ENCODE measurements around the gene BRF1. TPM values are rescaled to one million over a fixed set of nuclear protein-coding genes. Genes with fewer than 3 reads are reported as not detected.

Gene BRF1
- total and polyA plus RNA-seq, 2 donors (not counting 1 experiment from before 2014, with no cell fraction given), result 7.4 to 33.4 TPM

- Histone ChIP-seq H4K20me1 (ENCODE audit: control insufficient read depth, extremely low read depth, insufficient read depth, low read length) (no peaks in the 10 kb centered on the region), H3K9me3 (ENCODE audit: control insufficient read depth, insufficient read depth, low read depth, low read length) (no peaks in the 10 kb centered on the region), H3K4me1 (ENCODE audit: control insufficient read depth, extremely low read depth, insufficient read depth, low read length) (no peaks in the 10 kb centered on the region), H3K9ac (ENCODE audit: insufficient read depth, low read length) (no peak overlapping the region), H3K4me3 (replicated peaks in 1 of 4; ENCODE audit: control extremely low read depth in 1 of 4, insufficient read depth in 1 of 4, low read depth in 3 of 4, low read length in 4 of 4) (no peak overlapping the region), H3K36me3 (ENCODE audit: control insufficient read depth, insufficient read depth, low read length) (peaks cover 16% of the 10 kb centered on the region), H3K4me2 (ENCODE audit: extremely low read depth, insufficient read depth, low read length) (no peak overlapping the region), H2AFZ (ENCODE audit: low read length) (no peak overlapping the region), H3K27ac (ENCODE audit: insufficient read depth, low read length) (no peak overlapping the region), H3K27me3 (ENCODE audit: control insufficient read depth, insufficient read depth, low read length) (no peaks in the 10 kb centered on the region), H3K79me2 (ENCODE audit: control insufficient read depth, insufficient read depth, low read length) (no peaks in the 10 kb centered on the region)
- no peak for DNase-seq (ENCODE audit: low read depth in 2 of 2)
- TF ChIP-seq EZH2 (IDR thresholded peaks at IDR 0.05; ENCODE audit: low read length, missing control alignments), result no peak
- TF ChIP-seq, protein P1, sequence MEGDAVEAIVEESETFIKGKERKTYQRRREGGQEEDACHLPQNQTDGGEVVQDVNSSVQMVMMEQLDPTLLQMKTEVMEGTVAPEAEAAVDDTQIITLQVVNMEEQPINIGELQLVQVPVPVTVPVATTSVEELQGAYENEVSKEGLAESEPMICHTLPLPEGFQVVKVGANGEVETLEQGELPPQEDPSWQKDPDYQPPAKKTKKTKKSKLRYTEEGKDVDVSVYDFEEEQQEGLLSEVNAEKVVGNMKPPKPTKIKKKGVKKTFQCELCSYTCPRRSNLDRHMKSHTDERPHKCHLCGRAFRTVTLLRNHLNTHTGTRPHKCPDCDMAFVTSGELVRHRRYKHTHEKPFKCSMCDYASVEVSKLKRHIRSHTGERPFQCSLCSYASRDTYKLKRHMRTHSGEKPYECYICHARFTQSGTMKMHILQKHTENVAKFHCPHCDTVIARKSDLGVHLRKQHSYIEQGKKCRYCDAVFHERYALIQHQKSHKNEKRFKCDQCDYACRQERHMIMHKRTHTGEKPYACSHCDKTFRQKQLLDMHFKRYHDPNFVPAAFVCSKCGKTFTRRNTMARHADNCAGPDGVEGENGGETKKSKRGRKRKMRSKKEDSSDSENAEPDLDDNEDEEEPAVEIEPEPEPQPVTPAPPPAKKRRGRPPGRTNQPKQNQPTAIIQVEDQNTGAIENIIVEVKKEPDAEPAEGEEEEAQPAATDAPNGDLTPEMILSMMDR (conservative IDR thresholded peaks at IDR 0.05 in 1 of 2, IDR thresholded peaks at IDR 0.05 in 1 of 2; ENCODE audit: low read depth in 1 of 2, low read length in 2 of 2), result no peak
Observed at GRCh38 chr14:105221598-105222178, 79.1 kb downstream of the BRF1 start.

GRCh38 chr14:105220699-105221597, 79.9 kb downstream of the BRF1 start:
- Histone ChIP-seq H4K20me1 (ENCODE audit: control insufficient read depth, extremely low read depth, insufficient read depth, low read length) (no peaks in the 10 kb centered on the region), H3K9ac (ENCODE audit: insufficient read depth, low read length) (no peak overlapping the region), H2AFZ (ENCODE audit: low read length) (no peak overlapping the region), H3K4me1 (ENCODE audit: control insufficient read depth, extremely low read depth, insufficient read depth, low read length) (no peaks in the 10 kb centered on the region), H3K27ac (ENCODE audit: insufficient read depth, low read length) (no peak overlapping the region), H3K4me3 (replicated peaks in 1 of 4; ENCODE audit: control extremely low read depth in 1 of 4, insufficient read depth in 1 of 4, low read depth in 3 of 4, low read length in 4 of 4) (no peak overlapping the region), H3K4me2 (ENCODE audit: extremely low read depth, insufficient read depth, low read length) (no peak overlapping the region), H3K79me2 (ENCODE audit: control insufficient read depth, insufficient read depth, low read length) (no peaks in the 10 kb centered on the region), H3K36me3 (ENCODE audit: control insufficient read depth, insufficient read depth, low read length) (peaks cover 16% of the 10 kb centered on the region), H3K27me3 (ENCODE audit: control insufficient read depth, insufficient read depth, low read length) (no peaks in the 10 kb centered on the region), H3K9me3 (ENCODE audit: control insufficient read depth, insufficient read depth, low read depth, low read length) (no peaks in the 10 kb centered on the region)
- DNase-seq (ENCODE audit: low read depth in 2 of 2), result no peak
- TF ChIP-seq, protein P1 (conservative IDR thresholded peaks at IDR 0.05 in 1 of 2, IDR thresholded peaks at IDR 0.05 in 1 of 2; ENCODE audit: low read depth in 1 of 2, low read length in 2 of 2), result no peak
- no peak for TF ChIP-seq EZH2 (IDR thresholded peaks at IDR 0.05; ENCODE audit: low read length, missing control alignments)

GRCh38 chr14:105219753-105220152, 81.0 kb downstream of the BRF1 start:
- Histone ChIP-seq H3K36me3 (ENCODE audit: control insufficient read depth, insufficient read depth, low read length) (peaks cover 16% of the 10 kb centered on the region), H3K9me3 (ENCODE audit: control insufficient read depth, insufficient read depth, low read depth, low read length) (no peaks in the 10 kb centered on the region), H3K79me2 (ENCODE audit: control insufficient read depth, insufficient read depth, low read length) (no peaks in the 10 kb centered on the region), H3K4me2 (ENCODE audit: extremely low read depth, insufficient read depth, low read length) (no peak overlapping the region), H3K4me1 (ENCODE audit: control insufficient read depth, extremely low read depth, insufficient read depth, low read length) (no peaks in the 10 kb centered on the region), H3K27me3 (ENCODE audit: control insufficient read depth, insufficient read depth, low read length) (no peaks in the 10 kb centered on the region), H3K4me3 (replicated peaks in 1 of 4; ENCODE audit: control extremely low read depth in 1 of 4, insufficient read depth in 1 of 4, low read depth in 3 of 4, low read length in 4 of 4) (no peak overlapping the region), H2AFZ (ENCODE audit: low read length) (no peak overlapping the region), H3K9ac (ENCODE audit: insufficient read depth, low read length) (no peak overlapping the region), H4K20me1 (ENCODE audit: control insufficient read depth, extremely low read depth, insufficient read depth, low read length) (no peaks in the 10 kb centered on the region), H3K27ac (ENCODE audit: insufficient read depth, low read length) (no peak overlapping the region)
- TF ChIP-seq, protein P1 (conservative IDR thresholded peaks at IDR 0.05 in 1 of 2, IDR thresholded peaks at IDR 0.05 in 1 of 2; ENCODE audit: low read depth in 1 of 2, low read length in 2 of 2), result no peak
- TF ChIP-seq EZH2 (IDR thresholded peaks at IDR 0.05; ENCODE audit: low read length, missing control alignments), result no peak
- no peak for DNase-seq (ENCODE audit: low read depth in 2 of 2)

All from fibroblast of lung (primary cell).